VCaP (cell line): ENCODE results near the gene MACROD2.

Experiments
- H3K27ac ChIP-seq: fragments of 450-650 bp; 2 replicates; pipeline ENCODE4 v1.5.1; 2017
- TF ChIP-seq, protein P1 (sequence below): fragments of 450-650 bp; conservative IDR thresholded peaks from 2 replicates; pipeline ENCODE4 v1.5.1; 2017; ENCODE audit warnings: mild to moderate bottlenecking, moderate library complexity

MACROD2 gene

DNA sequence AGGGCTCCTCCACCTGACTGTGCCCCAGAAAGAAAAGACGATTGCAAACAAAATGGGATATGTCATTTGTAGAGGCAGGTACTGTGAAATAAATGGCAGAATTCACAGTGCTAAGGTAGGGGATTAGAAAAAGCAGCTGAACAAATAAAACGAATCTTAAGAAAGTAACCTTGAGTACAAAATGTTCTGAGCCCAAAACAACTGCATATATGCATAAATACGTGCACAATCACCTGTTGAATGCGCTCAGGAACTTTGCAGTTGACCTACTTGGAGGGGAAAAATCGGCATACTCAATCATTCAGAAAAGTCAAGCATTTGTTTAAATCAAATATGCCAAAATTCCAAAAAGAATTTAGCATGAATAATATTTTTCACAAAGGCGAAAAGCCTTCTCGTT lies 1114.2 kb downstream of the MACROD2 start:
- TF ChIP-seq, protein P1, sequence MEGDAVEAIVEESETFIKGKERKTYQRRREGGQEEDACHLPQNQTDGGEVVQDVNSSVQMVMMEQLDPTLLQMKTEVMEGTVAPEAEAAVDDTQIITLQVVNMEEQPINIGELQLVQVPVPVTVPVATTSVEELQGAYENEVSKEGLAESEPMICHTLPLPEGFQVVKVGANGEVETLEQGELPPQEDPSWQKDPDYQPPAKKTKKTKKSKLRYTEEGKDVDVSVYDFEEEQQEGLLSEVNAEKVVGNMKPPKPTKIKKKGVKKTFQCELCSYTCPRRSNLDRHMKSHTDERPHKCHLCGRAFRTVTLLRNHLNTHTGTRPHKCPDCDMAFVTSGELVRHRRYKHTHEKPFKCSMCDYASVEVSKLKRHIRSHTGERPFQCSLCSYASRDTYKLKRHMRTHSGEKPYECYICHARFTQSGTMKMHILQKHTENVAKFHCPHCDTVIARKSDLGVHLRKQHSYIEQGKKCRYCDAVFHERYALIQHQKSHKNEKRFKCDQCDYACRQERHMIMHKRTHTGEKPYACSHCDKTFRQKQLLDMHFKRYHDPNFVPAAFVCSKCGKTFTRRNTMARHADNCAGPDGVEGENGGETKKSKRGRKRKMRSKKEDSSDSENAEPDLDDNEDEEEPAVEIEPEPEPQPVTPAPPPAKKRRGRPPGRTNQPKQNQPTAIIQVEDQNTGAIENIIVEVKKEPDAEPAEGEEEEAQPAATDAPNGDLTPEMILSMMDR: no peak
- no peak overlapping the region for H3K27ac ChIP-seq

DNA sequence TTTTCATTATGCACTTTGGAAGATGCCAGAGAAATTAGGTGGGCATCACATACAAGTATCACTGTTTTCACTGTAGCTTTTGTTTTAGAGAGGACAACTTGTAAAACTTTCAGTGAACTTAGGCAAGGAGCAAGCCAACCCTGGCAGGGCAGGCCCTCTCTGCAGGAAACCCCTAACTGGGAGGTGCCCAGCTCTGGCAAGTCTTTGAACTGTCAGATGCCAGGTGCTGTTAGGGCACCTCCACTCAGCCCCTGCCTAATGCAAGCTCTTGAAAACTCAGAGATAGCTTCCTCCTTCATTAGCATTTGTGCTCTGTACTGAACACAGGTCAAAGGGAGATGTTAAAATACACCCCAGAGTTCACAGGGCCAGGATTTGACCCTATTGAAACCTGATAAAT lies 1116.3 kb downstream of the MACROD2 start:
- no peak overlapping the region for H3K27ac ChIP-seq
- TF ChIP-seq, protein P1: no peak

DNA sequence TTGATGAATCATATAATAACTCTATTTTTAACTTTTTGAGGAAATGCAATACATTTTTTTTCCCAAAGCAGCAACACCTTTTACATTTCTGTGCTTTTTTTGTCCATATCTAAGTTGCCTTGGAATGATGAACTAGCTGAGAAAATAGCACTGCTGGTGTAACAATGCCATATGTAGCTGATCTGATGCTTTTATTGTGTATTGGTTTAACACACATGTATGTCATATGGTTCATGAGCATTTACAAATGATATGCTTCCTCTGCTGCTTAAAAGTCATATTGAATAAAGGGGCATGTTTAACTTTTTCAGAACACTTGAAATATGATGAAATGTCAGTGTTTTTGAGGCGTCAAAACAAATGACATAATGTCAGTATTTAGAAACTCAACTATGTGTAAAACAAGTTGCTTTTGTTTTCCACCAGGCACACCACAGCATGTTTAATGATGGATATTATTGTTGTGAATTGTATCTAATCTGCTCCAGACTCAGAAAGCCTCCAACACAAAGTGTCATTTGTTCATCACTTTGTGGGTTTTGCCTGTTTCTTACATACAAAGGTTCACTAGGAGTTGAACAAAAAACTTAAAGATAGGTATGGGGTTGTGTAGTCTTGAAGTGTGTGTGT lies 1117.9 kb downstream of the MACROD2 start:
- no peak overlapping the region for H3K27ac ChIP-seq
- TF ChIP-seq, protein P1: no peak

DNA sequence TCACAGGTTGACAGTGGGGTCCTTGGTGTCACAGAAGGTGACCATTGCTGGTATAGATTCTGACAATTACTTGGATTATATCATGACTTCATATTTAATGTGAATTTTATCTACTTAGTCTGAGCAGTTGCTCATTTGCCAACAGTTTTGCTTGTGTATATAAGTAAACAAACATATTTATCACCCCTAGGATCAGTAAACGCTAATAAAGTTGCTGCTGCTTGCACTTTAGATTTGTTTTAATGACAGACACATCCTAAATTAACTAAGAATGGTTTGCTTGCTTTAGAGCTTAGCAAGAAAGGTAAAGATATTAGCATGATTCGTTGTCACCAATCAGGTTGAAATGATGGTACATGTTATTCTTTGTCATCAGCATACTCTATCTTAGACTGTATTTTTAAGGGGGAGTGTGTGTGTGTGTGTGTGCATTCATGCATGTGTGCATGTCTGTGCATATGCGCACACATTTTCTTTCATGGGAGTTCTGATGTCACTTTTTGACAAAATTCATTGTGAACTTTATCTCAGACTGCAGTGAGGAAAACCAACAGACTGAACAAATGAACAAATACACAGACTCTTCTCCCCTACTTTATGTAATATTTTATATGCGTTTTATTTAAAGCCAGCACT lies 1124.7 kb downstream of the MACROD2 start:
- TF ChIP-seq, protein P1: no peak
- H3K27ac ChIP-seq: no peak overlapping the region

DNA sequence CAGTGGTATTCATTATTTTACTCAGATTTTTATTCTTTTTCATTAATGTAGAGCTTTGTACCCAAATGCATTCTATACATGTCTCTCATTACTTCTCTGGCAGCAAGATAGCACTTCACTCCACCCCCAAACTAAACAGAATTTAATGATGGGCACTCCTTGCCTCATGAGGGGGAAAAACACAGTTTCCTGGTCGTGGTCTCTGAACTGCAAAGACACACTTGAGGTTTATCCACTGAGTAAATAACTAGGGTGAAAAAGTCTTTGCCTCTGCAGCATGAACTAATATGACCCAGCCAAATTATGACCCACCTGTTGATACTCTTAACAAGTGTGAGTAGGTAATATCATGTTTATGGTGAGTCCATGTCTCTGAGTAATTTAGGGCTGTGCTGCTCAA lies 1127.3 kb downstream of the MACROD2 start:
- no peak overlapping the region for H3K27ac ChIP-seq
- TF ChIP-seq, protein P1: no peak

DNA sequence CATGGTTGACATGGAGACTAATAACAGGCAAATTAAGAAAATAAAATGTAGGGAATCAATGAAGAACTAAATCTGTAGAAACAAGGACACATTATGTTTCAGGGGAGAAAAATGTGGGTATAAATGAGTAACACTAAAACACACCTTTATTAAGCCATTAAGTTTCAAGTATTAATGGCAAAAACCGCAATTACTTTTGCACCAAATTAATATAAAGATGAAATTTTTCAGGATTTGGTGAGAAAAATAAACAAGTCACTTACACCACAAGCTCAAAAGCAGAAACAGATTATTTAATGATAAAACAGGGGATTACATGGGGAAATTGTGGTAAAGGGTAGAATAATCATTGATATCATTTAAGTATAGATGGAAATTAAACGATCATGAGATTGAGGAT lies 1135.9 kb downstream of the MACROD2 start:
- TF ChIP-seq, protein P1: no peak

DNA sequence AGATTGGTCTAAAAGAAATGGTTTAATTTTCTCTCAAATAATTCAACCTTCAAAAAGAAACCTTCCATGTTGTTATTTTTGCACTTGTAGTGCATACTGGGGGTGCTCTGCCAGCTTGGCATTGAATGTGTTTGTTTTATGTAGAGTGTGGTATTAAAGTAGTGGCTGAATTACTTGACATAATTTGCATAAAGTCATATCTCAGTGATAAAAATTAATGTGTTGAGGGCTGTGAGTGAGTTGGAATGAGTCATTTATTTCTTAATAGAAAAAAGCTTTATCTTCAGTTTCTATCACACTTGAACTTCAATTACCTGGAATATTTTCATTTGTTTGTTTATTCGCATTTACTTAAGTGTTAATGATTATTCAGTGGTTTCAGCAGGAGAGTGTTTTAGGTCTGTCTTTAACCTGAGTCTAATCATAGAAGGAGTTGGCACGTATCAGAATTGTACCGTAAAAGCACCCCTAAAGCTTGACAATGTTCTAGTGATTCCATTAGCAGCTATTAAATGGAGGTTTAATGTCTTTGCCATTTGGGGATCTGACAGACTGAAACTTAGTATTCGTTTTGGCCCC lies 1143.3 kb downstream of the MACROD2 start:
- TF ChIP-seq, protein P1: no peak
- H3K27ac ChIP-seq: peak overlapping the region; percentile 63

More for the DNA sequence above, 1135.9 kb downstream of the MACROD2 start:
- H3K27ac ChIP-seq: no peak overlapping the region
